GM21423 (cell line): Measurements from ENCODE around the gene CHRNB2.

Experiments
- ATAC-seq: cut with Tn5 transposase; IDR thresholded peaks from one replicate; pipeline ENCODE4 v1.9.1; 2021; ENCODE audit warnings: mild to moderate bottlenecking, moderate library complexity; ENCODE audit not compliant: unreplicated experiment

CHRNB2 gene

GRCh38 chr1:154552036-154552435, 15.5 kb upstream of the CHRNB2 start:
- no peak for ATAC-seq

GRCh38 chr1:154553056-154554030, 14.2 kb upstream of the CHRNB2 start:
- ATAC-seq, result no peak

DNA sequence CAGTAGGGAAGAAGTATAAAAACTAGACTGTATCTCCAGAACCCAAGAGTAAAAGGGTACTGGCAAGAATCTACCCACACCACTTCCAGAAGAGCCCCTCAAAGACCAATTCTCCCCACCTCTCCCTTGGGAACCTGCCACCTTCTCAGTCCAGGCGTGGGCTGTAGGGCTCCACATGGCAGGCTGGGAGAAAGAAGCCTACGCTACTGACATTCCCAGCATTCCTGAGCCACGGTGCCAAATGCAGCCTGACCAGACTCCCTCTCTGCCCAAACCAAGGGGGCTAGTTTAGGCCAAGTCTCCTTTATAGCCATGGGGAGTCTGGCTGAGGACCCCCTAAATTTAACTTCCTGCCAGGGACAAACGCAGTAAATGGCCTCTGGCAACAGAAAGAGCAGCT, 11.2 kb upstream of the CHRNB2 start:
- ATAC-seq, result no peak

- no peak for ATAC-seq
Observed at GRCh38 chr1:154557248-154557938, 10.2 kb upstream of the CHRNB2 start.

- ATAC-seq, result peak; percentile 12
Observed at GRCh38 chr1:154557939-154558719, 9.4 kb upstream of the CHRNB2 start, which contains the start of gene UBE2Q1. Gene UBE2Q1 (minus strand): TSS chr1:154558662. CDS start chr1:154558553, 109 bp downstream.

DNA sequence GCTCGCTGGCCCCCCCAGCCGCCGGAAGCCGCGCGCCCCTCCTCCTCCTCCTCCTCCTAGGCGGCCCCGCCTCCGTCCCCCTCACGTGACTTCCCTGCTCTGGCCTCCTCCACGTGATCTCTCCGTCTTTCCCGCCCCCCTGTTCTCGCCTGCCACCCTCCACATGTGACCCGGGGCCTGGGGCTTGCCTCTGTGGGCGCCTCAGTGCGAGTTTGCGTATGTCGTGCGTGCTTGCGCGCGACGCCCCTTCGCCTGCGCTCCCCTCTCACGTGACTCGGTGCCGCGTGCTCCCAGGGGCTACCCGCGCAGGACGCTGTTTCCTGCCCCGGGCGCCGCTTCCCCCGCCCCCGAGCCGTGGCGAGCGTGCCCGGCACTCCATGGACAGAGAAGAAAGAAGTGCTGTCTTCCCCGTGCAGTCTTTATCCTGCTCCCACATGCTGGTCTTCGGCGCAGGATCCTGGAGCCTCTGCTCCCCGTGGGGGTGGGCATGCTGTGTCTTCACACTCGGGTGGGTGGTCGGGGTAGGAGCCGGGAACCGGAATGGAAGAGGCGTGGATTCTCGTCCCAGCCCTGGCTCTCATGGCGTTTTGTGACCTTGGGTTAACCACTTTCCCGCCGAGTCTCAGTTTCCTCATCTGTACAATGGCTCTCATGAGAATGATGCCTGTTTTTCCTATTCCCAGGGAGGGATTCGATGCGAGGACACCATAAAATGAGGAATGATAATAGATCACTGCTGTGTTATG, 8.7 kb upstream of the CHRNB2 start:
- peak; percentile 90 for ATAC-seq

DNA sequence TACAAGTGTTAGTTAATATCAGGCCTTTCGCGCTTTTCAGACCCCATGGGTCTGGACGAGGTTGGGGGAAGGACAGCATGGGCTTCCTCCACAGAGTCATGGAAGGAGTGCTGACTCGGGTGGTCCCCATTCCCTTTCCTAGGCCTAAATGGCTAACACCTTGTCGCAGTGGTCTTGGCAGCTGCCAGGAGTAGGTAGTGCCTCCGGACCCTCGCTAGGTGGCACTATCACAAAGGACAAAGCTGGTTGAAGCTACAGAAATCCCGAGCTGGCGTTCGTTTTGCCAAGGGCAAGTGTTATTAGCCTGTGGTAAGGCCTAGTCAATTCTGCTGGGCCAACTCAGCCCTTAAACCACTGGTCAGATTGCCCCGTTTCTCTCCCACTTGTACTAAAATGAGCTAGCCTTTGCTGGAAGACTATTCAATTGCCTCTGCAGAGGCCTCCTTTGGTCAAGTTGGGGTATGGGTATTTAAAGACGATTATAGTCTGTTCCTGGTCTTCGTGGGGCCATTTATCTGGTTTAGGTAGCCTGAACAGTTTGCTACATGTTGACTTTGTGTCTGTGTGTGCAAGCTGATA, 8.0 kb upstream of the CHRNB2 start:
- ATAC-seq, result peak; percentile 40

DNA sequence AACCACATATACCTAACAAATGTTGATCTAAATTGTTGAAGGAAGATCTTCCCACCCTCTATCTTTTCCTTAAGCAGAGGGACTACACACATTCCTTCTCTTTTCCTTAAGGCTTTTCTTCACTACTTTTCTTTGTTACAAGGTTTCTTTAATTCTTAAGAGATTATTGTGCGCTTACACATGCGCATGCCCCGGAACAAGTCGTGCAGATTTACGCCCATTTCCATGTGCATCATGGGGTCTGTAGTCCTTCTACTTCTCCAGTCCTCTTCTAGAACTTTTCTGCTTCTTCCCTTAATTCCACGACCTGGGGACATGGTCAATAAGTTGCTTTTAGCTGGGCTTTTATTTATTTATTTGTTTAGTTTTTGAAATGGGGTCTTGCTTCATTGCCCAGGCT, 1.7 kb upstream of the CHRNB2 start:
- ATAC-seq, result no peak

DNA sequence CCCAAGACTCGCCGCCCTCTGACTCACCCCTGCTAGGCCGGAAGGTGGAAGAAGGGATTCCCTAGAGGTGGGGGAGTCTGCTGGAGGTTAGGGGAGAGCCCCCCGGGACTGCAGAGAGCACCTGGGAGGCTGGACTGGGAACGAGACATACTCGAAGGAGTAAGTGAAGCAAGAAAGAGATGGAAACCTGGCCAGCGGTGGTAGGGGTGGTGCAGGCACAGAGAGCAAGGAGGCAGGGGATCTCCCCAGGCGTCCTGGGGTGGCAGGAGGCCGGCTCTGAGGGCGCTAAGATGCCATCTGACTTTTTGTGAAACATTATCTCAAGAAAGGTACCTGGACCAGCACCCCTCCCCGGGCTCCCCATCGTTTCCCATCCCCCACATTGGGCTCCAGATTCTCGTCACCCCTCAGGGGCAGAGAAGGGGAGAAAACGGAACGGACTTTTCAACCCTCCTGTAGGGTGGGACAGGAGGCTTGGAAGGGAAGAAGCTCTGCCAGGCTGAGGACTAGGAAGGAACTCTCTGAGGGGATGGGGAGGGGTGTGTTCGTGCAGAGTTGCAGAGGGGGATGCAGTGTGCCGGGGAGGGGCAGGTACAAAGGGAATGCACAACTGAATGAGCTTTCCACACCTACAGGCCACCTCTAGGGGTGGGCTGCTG, 708 bp downstream of the CHRNB2 start:
- ATAC-seq, result no peak

DNA sequence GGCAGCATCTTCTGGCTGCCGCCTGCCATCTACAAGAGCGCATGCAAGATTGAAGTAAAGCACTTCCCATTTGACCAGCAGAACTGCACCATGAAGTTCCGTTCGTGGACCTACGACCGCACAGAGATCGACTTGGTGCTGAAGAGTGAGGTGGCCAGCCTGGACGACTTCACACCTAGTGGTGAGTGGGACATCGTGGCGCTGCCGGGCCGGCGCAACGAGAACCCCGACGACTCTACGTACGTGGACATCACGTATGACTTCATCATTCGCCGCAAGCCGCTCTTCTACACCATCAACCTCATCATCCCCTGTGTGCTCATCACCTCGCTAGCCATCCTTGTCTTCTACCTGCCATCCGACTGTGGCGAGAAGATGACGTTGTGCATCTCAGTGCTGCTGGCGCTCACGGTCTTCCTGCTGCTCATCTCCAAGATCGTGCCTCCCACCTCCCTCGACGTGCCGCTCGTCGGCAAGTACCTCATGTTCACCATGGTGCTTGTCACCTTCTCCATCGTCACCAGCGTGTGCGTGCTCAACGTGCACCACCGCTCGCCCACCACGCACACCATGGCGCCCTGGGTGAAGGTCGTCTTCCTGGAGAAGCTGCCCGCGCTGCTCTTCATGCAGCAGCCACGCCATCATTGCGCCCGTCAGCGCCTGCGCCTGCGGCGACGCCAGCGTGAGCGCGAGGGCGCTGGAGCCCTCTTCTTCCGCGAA, 3.8 kb downstream of the CHRNB2 start:
- no peak for ATAC-seq

DNA sequence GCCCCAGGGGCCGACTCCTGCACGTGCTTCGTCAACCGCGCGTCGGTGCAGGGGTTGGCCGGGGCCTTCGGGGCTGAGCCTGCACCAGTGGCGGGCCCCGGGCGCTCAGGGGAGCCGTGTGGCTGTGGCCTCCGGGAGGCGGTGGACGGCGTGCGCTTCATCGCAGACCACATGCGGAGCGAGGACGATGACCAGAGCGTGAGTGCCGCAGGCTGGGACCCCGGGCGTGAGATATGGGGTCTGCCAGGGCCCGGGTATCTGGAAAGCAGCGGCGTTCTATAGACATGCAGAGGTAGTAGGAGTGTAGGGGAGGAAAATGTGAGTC, 4.3 kb downstream of the CHRNB2 start:
- ATAC-seq, result no peak

GRCh38 chr1:154572468-154573167, 5.0 kb downstream of the CHRNB2 start:
- ATAC-seq, result no peak

DNA sequence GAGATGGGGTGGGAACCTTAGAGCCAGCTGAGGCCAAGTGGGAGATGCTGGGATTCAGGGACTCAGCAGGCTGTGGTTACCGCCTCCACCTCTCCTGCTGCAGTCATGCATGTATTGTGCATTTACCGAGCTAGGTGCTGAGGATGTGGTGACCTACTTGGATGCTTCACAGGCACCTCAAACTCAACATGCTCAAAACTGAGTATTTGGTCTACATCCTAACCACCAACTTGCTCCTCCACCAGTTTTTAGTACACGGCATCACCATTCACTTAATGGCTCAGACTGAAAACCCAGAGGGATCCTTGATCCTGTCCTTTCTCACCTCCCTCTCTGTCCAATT, 5.6 kb downstream of the CHRNB2 start:
- ATAC-seq, result no peak

- ATAC-seq, result no peak
Observed at GRCh38 chr1:154574716-154575115, 7.1 kb downstream of the CHRNB2 start.

GRCh38 chr1:154575147-154575927, 7.8 kb downstream of the CHRNB2 start:
- ATAC-seq, result no peak

DNA sequence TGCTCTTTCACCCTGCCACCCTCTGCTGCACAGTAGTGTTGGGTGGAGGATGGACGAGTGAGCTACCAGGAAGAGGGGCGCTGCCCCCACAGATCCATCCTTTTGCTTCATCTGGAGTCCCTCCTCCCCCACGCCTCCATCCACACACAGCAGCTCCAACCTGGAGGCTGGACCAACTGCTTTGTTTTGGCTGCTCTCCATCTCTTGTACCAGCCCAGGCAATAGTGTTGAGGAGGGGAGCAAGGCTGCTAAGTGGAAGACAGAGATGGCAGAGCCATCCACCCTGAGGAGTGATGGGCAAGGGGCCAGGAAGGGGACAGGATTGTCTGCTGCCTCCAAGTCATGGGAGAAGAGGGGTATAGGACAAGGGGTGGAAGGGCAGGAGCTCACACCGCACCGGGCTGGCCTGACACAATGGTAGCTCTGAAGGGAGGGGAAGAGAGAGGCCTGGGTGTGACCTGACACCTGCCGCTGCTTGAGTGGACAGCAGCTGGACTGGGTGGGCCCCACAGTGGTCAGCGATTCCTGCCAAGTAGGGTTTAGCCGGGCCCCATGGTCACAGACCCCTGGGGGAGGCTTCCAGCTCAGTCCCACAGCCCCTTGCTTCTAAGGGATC, 8.5 kb downstream of the CHRNB2 start:
- no peak for ATAC-seq

- no peak for ATAC-seq
Observed at GRCh38 chr1:154577346-154578057, 9.9 kb downstream of the CHRNB2 start.
